HEK293 (cell line): ENCODE data around the gene MED25.

ENCODE experiments used
- KLF1 ChIP-seq: fragments of 450-650 bp; formaldehyde crosslinking; IDR thresholded peaks from 2 replicates; pipeline ENCODE4 v1.5.1; 2016; ENCODE audit warnings: missing biosample characterization, missing genetic modification characterization
- KLF7 ChIP-seq: fragments of 450-650 bp; formaldehyde crosslinking; IDR thresholded peaks from 2 replicates; pipeline ENCODE4 v1.5.1; 2016; ENCODE audit warnings: missing biosample characterization, missing genetic modification characterization, borderline replicate concordance
- YY1 ChIP-seq: fragments of 450-650 bp; formaldehyde crosslinking; IDR thresholded peaks from 2 replicates; pipeline ENCODE4 v1.5.1; 2018; ENCODE audit warnings: missing biosample characterization, missing genetic modification characterization
- ZBTB20 ChIP-seq: fragments of 450-650 bp; formaldehyde crosslinking; IDR thresholded peaks from 2 replicates; pipeline ENCODE4 v1.5.1; 2016; ENCODE audit warnings: missing biosample characterization, missing genetic modification characterization
- ZEB2 ChIP-seq: fragments of 450-650 bp; formaldehyde crosslinking; IDR thresholded peaks from 2 replicates; pipeline ENCODE4 v1.5.1; 2016; ENCODE audit warnings: missing biosample characterization, missing genetic modification characterization
- ZFHX2 ChIP-seq: fragments of 450-650 bp; formaldehyde crosslinking; conservative IDR thresholded peaks from 2 replicates; pipeline ENCODE4 v1.5.1; 2016; ENCODE audit warnings: missing biosample characterization, missing genetic modification characterization
- ZFP37 ChIP-seq: fragments of 450-650 bp; formaldehyde crosslinking; IDR thresholded peaks from 2 replicates; pipeline ENCODE4 v1.5.1; 2016; ENCODE audit warnings: missing biosample characterization, missing genetic modification characterization
- ZNF16 ChIP-seq: fragments of 450-650 bp; formaldehyde crosslinking; IDR thresholded peaks from 2 replicates; pipeline ENCODE4 v1.5.1; 2016; ENCODE audit warnings: low read depth, missing biosample characterization, missing genetic modification characterization
- ZNF24 ChIP-seq: fragments of 450-650 bp; formaldehyde crosslinking; IDR thresholded peaks from 2 replicates; pipeline ENCODE4 v1.5.1; 2016; ENCODE audit warnings: missing biosample characterization, missing genetic modification characterization
- ZNF302 ChIP-seq: fragments of 450-650 bp; formaldehyde crosslinking; IDR thresholded peaks from 2 replicates; pipeline ENCODE4 v1.5.1; 2016; ENCODE audit warnings: missing biosample characterization, missing genetic modification characterization, low read depth
- ZNF423 ChIP-seq: fragments of 450-650 bp; formaldehyde crosslinking; IDR thresholded peaks from 2 replicates; pipeline ENCODE4 v1.5.1; 2016; ENCODE audit warnings: missing biosample characterization, missing genetic modification characterization
- ZNF48 ChIP-seq: fragments of 450-650 bp; formaldehyde crosslinking; IDR thresholded peaks from 2 replicates; pipeline ENCODE4 v1.5.1; 2016; ENCODE audit warnings: missing biosample characterization, missing genetic modification characterization
- ZNF549 ChIP-seq: fragments of 450-650 bp; IDR thresholded peaks from 2 replicates; pipeline ENCODE4 v1.5.1; 2018; ENCODE audit warnings: missing biosample characterization, missing genetic modification characterization, mild to moderate bottlenecking, inconsistent platforms, moderate library complexity
- ZNF626 ChIP-seq: fragments of 450-650 bp; sonication (Bioruptor Pico); formaldehyde crosslinking; IDR thresholded peaks from 2 replicates; pipeline ENCODE4 v1.5.1; 2018; ENCODE audit warnings: missing biosample characterization, missing genetic modification characterization, inconsistent platforms
- ZNF629 ChIP-seq: fragments of 450-650 bp; formaldehyde crosslinking; IDR thresholded peaks from 2 replicates; pipeline ENCODE4 v1.5.1; 2017; ENCODE audit warnings: missing biosample characterization, missing genetic modification characterization
- ZNF670 ChIP-seq: fragments of 450-650 bp; formaldehyde crosslinking; IDR thresholded peaks from 2 replicates; pipeline ENCODE4 v1.5.1; 2016; ENCODE audit warnings: missing biosample characterization, missing genetic modification characterization, low read depth
- ZNF843 ChIP-seq: fragments of 450-650 bp; formaldehyde crosslinking; IDR thresholded peaks from 2 replicates; pipeline ENCODE4 v1.5.1; 2016; ENCODE audit warnings: missing biosample characterization, missing genetic modification characterization
- ZSCAN30 ChIP-seq: fragments of 450-650 bp; IDR thresholded peaks from 2 replicates; pipeline ENCODE4 v1.5.1; 2018; ENCODE audit warnings: missing biosample characterization, mild to moderate bottlenecking, missing genetic modification characterization, moderate library complexity
- TF ChIP-seq, protein P1 (sequence below): fragments of 450-650 bp; formaldehyde crosslinking; IDR thresholded peaks from 2 replicates; pipeline ENCODE4 v1.5.1; 2016; ENCODE audit warnings: missing biosample characterization, missing genetic modification characterization
- TF ChIP-seq, protein P2 (sequence below): fragments of 450-650 bp; formaldehyde crosslinking; IDR thresholded peaks from 2 replicates; pipeline ENCODE4 v1.5.1; 2016; ENCODE audit warnings: missing biosample characterization, missing genetic modification characterization, borderline replicate concordance
- TF ChIP-seq, protein P3 (sequence below): fragments of 450-650 bp; formaldehyde crosslinking; IDR thresholded peaks from 2 replicates; pipeline ENCODE4 v1.5.1; 2016; ENCODE audit warnings: missing biosample characterization, missing genetic modification characterization

The MED25 gene

DNA sequence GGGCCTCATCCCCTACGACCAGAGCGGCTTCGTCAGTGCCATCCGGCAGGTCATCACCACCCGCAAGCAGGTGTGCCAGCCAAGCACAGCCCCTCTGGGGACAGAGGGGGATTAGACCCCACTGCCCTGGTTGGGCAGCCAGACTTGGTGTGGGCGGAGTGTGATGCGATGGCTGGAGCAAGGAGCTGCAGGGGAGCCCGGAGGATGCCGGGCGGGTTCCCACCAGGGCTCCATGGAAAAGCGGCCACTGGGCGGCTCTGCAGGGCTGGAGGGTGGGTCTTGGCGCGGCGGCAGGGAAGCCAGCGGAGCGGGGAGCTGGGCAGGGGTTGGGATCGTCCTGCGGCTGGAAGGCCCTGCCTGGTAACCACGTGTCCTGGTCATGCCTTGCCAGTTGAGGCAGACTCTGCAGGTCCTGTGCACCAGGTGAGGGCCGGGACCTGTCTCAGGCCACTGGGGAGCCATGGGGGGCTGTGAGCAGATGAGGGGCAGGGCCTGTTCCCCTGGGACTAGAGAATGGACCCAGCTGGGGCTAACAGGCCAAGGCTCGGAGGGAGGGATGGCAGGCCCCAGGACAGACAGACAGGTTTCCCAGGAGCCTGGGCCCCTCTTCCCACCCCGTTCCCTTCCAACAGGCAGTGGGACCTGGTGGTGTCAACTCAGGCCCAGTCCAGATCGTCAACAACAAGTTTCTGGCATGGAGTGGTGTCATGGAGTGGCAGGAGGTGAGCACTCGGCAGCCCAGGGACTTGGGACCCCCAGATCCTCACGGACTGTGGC lies 39.2 kb downstream of the MED25 start (continued):
- TF ChIP-seq, protein P1, sequence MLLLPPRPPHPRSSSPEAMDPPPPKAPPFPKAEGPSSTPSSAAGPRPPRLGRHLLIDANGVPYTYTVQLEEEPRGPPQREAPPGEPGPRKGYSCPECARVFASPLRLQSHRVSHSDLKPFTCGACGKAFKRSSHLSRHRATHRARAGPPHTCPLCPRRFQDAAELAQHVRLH, result peak; percentile 77
- TF ChIP-seq ZFHX2 (tag by site-specific recombination) (peak; percentile 32), ZNF549 (no peak), ZNF48 (tag by site-specific recombination) (no peak), ZNF843 (tag by site-specific recombination) (0 out of 2 replicates have a peak, but pooled peaks have one; percentile 12), ZNF626 (tag by site-specific recombination) (no peak), ZNF670 (tag by site-specific recombination) (no peak), ZNF629 (tag by site-specific recombination) (0 out of 2 replicates have a peak, but pooled peaks have one; percentile 20), KLF7 (tag by site-specific recombination) (peak; percentile 63; the same call in 1 of the 2 replicates), ZBTB20 (tag by site-specific recombination) (no peak), KLF1 (peak; percentile 77), YY1 (tag by site-specific recombination) (no peak), ZEB2 (tag by site-specific recombination) (no peak), ZFP37 (tag by site-specific recombination) (0 out of 2 replicates have a peak, but pooled peaks have one; percentile 39), ZNF302 (tag by site-specific recombination) (no peak), ZNF16 (tag by site-specific recombination) (peak; percentile 34; the same call in 1 of the 2 replicates), ZSCAN30 (tag by site-specific recombination) (peak; percentile 31; the same call in 1 of the 2 replicates), ZNF423 (tag by site-specific recombination) (no peak), ZNF24 (tag by site-specific recombination) (0 out of 2 replicates have a peak, but pooled peaks have one; percentile 17)
- TF ChIP-seq, protein P2, sequence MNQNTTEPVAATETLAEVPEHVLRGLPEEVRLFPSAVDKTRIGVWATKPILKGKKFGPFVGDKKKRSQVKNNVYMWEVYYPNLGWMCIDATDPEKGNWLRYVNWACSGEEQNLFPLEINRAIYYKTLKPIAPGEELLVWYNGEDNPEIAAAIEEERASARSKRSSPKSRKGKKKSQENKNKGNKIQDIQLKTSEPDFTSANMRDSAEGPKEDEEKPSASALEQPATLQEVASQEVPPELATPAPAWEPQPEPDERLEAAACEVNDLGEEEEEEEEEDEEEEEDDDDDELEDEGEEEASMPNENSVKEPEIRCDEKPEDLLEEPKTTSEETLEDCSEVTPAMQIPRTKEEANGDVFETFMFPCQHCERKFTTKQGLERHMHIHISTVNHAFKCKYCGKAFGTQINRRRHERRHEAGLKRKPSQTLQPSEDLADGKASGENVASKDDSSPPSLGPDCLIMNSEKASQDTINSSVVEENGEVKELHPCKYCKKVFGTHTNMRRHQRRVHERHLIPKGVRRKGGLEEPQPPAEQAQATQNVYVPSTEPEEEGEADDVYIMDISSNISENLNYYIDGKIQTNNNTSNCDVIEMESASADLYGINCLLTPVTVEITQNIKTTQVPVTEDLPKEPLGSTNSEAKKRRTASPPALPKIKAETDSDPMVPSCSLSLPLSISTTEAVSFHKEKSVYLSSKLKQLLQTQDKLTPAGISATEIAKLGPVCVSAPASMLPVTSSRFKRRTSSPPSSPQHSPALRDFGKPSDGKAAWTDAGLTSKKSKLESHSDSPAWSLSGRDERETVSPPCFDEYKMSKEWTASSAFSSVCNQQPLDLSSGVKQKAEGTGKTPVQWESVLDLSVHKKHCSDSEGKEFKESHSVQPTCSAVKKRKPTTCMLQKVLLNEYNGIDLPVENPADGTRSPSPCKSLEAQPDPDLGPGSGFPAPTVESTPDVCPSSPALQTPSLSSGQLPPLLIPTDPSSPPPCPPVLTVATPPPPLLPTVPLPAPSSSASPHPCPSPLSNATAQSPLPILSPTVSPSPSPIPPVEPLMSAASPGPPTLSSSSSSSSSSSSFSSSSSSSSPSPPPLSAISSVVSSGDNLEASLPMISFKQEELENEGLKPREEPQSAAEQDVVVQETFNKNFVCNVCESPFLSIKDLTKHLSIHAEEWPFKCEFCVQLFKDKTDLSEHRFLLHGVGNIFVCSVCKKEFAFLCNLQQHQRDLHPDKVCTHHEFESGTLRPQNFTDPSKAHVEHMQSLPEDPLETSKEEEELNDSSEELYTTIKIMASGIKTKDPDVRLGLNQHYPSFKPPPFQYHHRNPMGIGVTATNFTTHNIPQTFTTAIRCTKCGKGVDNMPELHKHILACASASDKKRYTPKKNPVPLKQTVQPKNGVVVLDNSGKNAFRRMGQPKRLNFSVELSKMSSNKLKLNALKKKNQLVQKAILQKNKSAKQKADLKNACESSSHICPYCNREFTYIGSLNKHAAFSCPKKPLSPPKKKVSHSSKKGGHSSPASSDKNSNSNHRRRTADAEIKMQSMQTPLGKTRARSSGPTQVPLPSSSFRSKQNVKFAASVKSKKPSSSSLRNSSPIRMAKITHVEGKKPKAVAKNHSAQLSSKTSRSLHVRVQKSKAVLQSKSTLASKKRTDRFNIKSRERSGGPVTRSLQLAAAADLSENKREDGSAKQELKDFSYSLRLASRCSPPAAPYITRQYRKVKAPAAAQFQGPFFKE (tag by site-specific recombination), result no peak
- TF ChIP-seq, protein P3, sequence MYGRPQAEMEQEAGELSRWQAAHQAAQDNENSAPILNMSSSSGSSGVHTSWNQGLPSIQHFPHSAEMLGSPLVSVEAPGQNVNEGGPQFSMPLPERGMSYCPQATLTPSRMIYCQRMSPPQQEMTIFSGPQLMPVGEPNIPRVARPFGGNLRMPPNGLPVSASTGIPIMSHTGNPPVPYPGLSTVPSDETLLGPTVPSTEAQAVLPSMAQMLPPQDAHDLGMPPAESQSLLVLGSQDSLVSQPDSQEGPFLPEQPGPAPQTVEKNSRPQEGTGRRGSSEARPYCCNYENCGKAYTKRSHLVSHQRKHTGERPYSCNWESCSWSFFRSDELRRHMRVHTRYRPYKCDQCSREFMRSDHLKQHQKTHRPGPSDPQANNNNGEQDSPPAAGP, result peak; percentile 49; the same call in 1 of the 2 replicates
